NCI-H2081 (cell line): Measurements from ENCODE around the gene P4HB.

ENCODE experiments used
- DNase-seq, 2 experiments: peaks; one replicate each; lab custom pipeline; 2025; lab: John Stamatoyannopoulos, UW

P4HB gene

GRCh38 chr17:81898029-81898866 lies 37.9 kb upstream of the P4HB start:
- no peak for DNase-seq

DNA sequence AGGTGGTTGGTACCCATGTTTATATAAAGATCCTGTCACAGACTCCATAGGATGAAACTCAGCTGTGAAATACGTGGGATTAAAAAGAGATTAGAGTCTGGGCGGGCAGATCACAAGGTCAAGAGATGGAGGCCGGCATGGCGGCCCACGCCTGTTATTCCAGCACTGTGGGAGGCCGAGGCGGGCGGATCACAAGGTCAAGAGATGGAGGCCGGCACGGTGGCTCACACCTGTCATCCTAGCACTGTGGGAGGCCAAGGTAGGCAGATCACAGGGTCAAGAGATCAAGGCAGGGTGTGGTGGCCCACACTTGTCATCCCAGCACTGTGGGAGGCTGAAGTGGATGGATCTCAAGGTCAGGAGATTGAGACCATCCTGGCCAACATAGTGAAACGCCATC lies 35.1 kb upstream of the P4HB start:
- DNase-seq = no peak

DNA sequence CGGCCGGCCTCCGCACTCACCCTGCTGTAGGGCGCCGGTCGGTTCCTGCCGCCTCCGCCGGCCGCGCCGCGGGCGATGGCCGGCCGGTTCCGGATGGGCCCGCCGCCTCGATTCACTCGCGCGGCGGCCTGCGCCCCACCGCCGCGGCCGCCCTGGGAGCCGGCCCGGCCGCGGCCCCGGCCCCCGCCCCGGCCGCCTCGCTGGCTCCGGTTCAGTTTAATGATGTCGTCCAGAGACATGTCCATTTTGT lies 30.9 kb upstream of the P4HB start:
- DNase-seq = no peak

DNA sequence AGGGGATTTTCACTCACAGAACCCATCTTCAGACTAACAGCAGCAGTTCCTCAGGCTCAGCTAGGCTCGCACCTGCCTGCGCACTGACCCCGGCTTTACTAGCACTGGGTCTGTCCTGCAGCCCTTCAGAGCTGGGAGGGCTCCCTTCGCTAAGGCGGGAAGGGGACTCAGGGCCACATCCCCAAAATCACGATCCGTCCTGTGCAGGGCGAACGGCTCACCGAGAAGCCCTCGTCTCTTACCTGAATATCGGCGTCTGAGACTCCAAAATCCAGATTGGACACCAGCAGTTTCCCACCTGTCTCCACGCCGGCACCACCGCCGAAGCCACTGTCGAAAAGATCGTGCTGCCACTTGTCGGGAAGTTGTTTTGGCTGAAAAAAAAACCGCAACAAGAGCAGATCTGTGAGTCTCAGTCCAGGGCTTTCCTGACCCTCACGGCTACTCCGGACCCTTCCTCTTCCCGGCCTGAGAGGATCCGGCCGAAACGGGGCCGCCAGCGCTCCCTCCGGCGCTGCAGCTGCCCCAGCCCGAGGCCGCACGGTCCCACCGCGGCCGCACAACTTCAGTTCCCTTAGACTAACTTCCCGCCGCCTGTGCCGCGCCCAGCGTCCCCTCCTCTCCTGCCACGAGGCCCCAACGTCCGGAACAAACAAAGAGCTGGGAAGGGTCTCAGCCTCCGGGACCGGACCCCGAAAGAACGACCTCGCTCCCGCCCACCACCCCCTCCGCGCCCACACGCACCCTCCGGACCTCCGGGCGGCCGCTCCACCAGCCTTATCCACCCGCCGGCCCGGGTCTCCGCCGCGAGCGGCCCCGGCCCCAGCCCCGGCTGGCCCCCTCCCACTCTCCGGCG lies 30.3 kb upstream of the P4HB start:
- DNase-seq = no peak

GRCh38 chr17:81889602-81890001 lies 29.3 kb upstream of the P4HB start:
- DNase-seq = no peak

DNA sequence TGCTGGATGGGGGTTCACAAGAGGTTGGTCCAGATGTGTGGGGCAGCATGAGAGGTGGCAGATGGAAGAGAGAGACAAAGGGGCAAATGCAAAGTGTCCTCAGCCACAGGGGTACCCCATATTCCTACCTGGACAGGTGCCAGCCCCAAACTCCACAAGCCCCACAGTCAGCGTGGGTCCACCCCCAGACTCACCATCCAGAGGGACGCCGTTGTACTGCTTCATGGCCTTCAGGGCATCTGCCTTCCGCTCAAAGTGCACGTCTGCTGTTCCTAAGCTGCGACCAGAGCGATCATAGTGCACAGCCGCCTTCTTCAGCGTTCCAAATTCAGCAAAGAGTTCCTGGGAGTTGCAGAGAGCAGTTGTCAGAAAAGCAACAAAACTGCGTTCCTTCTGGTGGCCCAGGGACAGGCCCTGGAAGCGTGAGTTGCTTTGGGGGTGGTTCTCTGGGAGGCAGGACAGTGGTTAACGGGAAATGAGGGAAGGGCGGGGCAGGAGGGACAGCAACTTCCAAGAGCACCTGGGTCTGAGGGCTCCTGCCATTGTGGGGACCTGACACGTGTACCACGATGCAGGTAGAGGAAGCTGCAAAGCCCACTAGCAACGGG lies 28.8 kb upstream of the P4HB start:
- no peak for DNase-seq

DNA sequence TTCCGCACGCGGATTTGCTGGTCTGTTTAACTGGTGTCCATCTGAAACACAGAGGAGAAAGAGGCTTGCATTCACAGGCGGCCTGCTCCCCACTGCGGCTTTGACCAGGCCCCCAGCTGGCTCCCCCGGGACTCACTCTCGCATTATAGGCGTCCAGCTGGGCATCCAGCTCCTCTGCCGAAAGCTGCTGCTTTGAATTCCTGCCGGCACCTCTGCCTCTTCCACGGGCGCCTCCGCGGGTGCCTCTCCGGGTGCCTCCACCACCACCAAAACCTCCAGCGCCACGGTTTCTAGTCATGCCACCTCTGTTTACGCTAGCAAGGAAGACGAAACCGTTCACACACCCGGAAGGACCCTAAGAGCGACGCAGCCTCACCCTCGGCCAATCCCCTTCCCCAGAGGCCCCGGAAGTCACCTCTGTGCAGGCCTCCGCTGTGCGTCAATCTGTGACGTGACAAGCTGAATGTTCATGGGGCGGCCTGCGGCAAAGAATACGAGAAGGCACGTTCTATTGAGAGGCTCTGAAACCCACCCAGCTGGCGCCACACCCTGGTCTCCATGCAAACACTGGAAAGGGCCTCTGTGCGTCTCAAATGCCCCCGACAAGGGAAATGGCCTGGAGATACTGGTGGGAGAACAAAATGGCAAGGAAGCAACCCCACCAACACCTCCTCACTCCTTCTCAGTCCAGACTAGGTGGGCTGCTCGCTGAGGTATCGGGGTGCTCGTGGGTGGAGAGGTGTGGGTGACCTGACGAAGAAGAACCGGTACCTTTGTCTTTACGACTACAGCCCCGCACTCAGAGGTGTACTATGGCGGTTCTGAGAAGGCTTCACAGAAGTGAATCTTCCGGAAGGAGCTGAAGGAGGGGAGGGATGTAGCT lies 28.0 kb upstream of the P4HB start:
- DNase-seq = no peak

DNA sequence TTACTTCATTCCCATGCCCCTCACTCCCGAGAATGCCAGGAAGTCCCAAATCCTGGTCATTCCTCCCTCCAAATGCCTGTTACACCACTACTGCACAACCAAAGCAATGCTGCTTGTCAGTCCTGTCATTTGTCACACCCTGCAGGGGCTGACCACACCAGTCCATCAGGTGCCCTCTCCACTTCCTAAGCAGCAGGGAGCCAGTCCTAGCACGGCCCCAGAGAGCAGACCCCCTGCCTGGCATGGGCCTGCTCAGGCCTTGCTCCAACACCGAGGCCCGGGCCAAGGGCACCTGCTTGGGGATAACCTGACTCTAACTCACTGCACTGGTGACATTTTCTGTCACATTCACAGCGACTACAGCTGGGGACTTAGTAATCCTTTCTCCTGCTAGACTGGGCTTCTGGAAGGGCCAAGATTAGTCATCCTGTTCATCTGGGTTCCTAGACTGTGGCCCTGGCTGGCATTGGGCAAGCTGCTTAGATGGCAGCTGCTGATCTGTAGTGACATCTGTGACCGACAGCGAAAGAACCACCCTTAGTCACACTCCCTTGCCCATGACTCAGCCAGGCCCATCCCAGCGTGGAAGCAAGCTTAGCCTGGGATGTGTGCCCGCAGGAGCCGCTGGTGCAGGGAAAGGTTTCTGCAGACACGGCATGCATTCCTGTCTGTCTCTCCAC lies 25.7 kb upstream of the P4HB start:
- DNase-seq = no peak

- no peak for DNase-seq
These were observed 25.1 kb upstream of the P4HB start for GRCh38 chr17:81885454-81885853.

GRCh38 chr17:81884968-81885367 lies 24.6 kb upstream of the P4HB start:
- no peak for DNase-seq

- no peak for DNase-seq
These were observed 24.2 kb upstream of the P4HB start for GRCh38 chr17:81884520-81884919.

DNA sequence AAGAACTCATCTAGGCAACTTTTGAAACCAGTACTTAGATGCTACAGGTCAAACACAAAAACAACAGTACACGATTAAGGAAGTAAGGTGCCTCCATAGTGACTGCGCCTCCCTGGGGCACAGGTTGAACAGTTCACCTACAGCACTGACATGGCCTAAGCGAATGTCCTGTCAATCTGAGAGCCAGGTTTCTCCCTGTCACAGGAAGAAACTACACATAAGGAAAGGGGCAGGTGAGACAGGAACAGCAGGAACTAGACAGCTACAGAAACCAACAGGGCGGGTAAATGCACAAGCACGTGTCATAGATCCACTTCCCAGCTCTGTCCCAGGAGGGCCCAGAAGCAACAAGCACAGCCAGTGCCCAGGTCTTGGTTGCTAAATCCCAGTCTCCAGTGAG lies 18.8 kb upstream of the P4HB start:
- no peak for DNase-seq

GRCh38 chr17:81878294-81878693 lies 18.0 kb upstream of the P4HB start:
- DNase-seq = no peak

- no peak for DNase-seq
These were observed 17.2 kb upstream of the P4HB start for GRCh38 chr17:81877569-81877968.

DNA sequence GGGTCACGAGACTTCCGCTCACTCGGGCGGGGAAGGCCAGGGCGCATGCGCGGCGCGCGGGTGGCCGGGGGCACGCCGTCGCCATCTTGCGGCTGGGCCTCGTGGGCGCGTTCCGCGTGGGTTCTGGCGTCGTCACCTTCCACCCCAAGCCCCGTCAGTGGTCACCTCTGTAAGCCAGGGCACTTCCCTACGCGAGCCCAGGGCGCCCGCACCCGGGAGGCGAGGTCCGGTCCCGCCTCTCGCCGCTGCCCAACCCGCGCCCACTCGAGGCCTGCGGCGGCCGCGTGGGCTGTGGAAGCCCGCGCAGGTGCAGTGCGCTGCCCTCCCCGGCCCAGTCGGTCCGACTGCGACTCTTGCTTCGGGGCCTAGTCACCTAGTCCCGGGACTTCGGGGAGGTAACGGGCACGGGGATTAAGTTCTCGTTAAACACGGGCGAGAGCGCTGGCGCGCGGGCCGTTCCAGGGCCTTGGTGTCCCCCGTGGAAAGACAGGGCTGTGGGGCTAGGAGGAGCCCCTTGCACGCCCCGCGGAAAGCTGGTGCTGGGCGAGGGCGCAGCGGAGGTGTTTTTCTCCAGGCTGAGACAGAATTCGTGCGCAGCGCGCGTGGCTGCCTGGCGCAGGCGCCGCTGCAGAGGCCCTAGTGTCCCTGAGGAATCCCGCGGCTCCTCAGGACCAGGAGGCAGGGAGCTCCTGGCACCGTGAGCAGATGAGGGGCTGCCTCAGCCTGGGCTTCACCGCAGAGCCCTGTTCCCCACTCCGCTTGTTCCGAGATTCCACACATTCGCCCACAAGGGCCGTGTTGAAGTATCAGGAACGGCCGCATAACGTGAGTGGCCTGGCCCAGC lies 11.3 kb upstream of the P4HB start:
- DNase-seq = peak; percentile 92 to 94

- no peak for DNase-seq
These were observed 10.6 kb upstream of the P4HB start, which contains the start of gene ARHGDIA for GRCh38 chr17:81870981-81871386. ARHGDIA (minus strand) TSS chr17:81871337; CDS start chr17:81869930, 1,407 bp downstream.

DNA sequence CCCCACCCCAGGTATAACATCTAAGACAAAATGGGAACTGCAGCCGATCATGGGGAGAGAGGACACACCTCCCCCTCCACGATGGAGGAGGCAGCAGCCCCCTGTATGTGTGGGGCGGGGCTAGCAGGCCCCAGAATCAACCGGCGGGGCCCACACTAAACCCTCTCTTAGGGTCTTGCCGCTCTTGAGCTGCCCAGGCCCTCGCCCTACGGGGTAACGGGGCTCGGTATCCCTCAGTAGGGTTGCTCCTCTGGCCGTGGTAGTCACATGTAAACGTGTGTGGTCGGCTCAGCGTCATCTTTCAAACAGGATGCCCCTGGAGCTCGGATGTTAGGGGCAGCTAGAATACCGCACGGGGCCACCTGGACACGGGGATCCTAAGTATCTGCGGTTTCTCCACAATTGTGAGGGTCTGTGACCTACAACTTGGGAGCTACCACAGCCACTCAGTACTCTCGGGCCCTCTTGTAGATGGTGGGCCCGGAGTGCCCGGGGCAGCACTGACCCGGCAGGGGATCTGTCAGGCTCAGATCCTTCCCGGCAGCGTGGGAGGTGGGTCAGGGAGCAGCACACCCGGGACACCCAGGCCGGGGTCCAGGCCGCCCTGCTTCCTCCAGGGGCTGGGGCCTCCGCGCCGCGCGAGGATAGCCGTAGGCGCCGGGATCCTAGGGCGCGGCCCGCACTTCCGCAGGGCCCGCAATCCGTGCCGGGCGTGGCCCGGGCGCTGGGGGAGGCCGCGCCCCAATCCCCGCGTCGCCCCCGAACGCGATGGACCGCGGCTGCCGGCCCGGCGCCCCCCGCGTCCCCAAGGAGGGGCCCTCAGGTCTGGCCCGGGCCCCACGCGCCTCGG lies 10.0 kb upstream of the P4HB start:
- peak; percentile 28 to 53 for DNase-seq

DNA sequence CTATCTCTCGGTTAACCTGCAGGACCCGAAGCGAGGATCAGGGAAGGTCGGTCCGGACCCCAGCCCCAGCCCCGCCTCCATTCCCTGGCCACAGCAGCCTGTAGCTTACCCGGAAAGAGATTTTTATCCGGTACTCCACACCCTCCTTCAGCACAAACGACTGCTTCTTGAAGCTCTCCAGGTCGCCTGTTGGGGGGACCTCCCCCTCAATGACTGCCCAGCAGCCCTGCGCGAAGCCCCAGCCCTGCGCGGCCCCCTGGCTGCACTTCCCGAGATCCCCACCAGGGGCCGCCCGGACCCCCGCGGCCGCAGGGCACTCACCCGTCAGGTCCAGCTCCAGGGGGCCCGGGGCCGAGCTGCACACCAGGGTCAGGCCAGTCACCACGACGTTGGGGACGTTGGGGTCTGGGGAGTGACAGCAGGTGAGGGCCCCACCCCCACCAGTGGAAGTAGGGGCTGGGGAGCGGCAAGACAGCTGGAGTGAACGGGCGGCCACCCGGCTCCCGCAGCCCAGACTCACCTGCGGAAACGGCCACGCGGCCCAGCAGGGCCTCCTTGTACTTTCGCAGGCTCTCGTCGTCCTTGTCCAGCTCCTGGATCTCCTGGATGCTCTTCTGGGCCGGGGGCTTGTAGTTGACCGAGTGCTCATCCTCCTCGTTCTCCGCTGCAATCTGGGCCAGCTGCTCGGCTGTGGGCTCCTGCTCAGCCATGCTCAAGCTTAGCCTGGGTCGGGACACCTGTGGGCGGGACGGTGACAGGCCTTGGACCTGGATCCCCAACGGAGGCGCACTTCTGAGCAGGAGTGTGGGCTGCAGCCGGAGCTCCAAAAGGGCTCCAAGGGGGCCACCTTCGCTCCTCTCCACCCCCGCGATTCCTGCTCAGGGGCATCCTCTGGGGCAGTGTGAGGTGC lies 9.1 kb upstream of the P4HB start:
- DNase-seq = peak; percentile 30 to 41
